HEK293T (cell line): ENCODE measurements around the gene SEMA6A.

ENCODE experiments used
- CTCF ChIA-PET: fragments of 350-600 bp; formaldehyde crosslinking; extraction: SDS; loops from one replicate; lab custom pipeline; 2021; ENCODE audit warnings: antibody characterized with exemption, inconsistent platforms; lab: Yijun Ruan, JAX
- POLR2A ChIA-PET: fragments of 350-600 bp; formaldehyde crosslinking; extraction: SDS; loops from one replicate; lab custom pipeline; 2020; ENCODE audit warnings: antibody characterized with exemption, inconsistent platforms; lab: Yijun Ruan, JAX
- DNase-seq: peaks from one replicate; pipeline ENCODE4 v3.0.0; 2012; ENCODE audit warnings: mixed read lengths; ENCODE audit errors: extremely low spot score
- ARNT ChIP-seq: fragments of 450-650 bp; IDR thresholded peaks from 2 replicates; pipeline ENCODE4 v1.6.1; 2017; ENCODE audit warnings: mild to moderate bottlenecking
- BHLHE40 ChIP-seq: fragments of 450-650 bp; IDR thresholded peaks from 2 replicates; pipeline ENCODE4 v1.6.1; 2016; ENCODE audit warnings: mild to moderate bottlenecking, moderate library complexity, borderline replicate concordance
- CTBP1 ChIP-seq: fragments of 450-650 bp; IDR thresholded peaks from 2 replicates; pipeline ENCODE4 v1.6.1; 2016; ENCODE audit warnings: borderline replicate concordance
- ELF4 ChIP-seq: fragments of 450-650 bp; IDR thresholded peaks from 2 replicates; pipeline ENCODE4 v1.6.1; 2017; ENCODE audit warnings: antibody characterized with exemption
- FOXA1 ChIP-seq: fragments of 450-650 bp; IDR thresholded peaks from 2 replicates; pipeline ENCODE4 v1.6.1; 2016; ENCODE audit warnings: mild to moderate bottlenecking
- FOXK2 ChIP-seq: fragments of 450-650 bp; IDR thresholded peaks from 2 replicates; pipeline ENCODE4 v1.6.1; 2016; ENCODE audit warnings: mild to moderate bottlenecking
- FOXM1 ChIP-seq: fragments of 450-650 bp; IDR thresholded peaks from 2 replicates; pipeline ENCODE4 v1.6.1; 2017; ENCODE audit warnings: mild to moderate bottlenecking, borderline replicate concordance
- HDGF ChIP-seq: fragments of 450-650 bp; IDR thresholded peaks from 2 replicates; pipeline ENCODE4 v1.6.1; 2017; ENCODE audit warnings: antibody characterized with exemption, borderline replicate concordance
- L3MBTL2 ChIP-seq: fragments of 450-650 bp; conservative IDR thresholded peaks from 2 replicates; pipeline ENCODE4 v1.6.1; 2016; ENCODE audit warnings: mild to moderate bottlenecking
- LEF1 ChIP-seq: fragments of 450-650 bp; IDR thresholded peaks from 2 replicates; pipeline ENCODE4 v1.6.1; 2017; ENCODE audit warnings: mild to moderate bottlenecking, borderline replicate concordance
- NFRKB ChIP-seq: fragments of 450-650 bp; IDR thresholded peaks from 2 replicates; pipeline ENCODE4 v1.6.1; 2016; ENCODE audit warnings: mild to moderate bottlenecking, moderate library complexity
- PKNOX1 ChIP-seq: fragments of 450-650 bp; IDR thresholded peaks from 2 replicates; pipeline ENCODE4 v1.6.1; 2016
- SP1 ChIP-seq: fragments of 450-650 bp; IDR thresholded peaks from 2 replicates; pipeline ENCODE4 v1.6.1; 2017
- SUZ12 ChIP-seq: fragments of 450-650 bp; IDR thresholded peaks from 2 replicates; pipeline ENCODE4 v1.6.1; 2016; ENCODE audit warnings: mild to moderate bottlenecking
- TARDBP ChIP-seq: fragments of 450-650 bp; IDR thresholded peaks from 2 replicates; pipeline ENCODE4 v1.6.1; 2016
- ZNF384 ChIP-seq: fragments of 450-650 bp; IDR thresholded peaks from 2 replicates; pipeline ENCODE4 v1.6.1; 2016

Gene SEMA6A

GRCh38 chr5:116467465-116467843 is 107.2 kb downstream of the SEMA6A start:
- POLR2A ChIA-PET, result no interaction called here
- no peak for DNase-seq
- CTCF ChIA-PET, result no interaction called here
- no peak for TF ChIP-seq NFRKB
- TF ChIP-seq SP1, result no peak
- TF ChIP-seq FOXM1, result no peak
- TF ChIP-seq BHLHE40, result no peak
- no peak for TF ChIP-seq ARNT
- TF ChIP-seq TARDBP, result no peak
- TF ChIP-seq PKNOX1, result no peak
- no peak for TF ChIP-seq ELF4
- TF ChIP-seq FOXA1, result no peak
- no peak for TF ChIP-seq ZNF384
- TF ChIP-seq FOXK2, result no peak

GRCh38 chr5:116466727-116467464 is 107.7 kb downstream of the SEMA6A start:
- no peak for DNase-seq
- ChIA-PET CTCF (no interaction called here), POLR2A (no interaction called here)
- TF ChIP-seq LEF1, result no peak
- TF ChIP-seq HDGF, result no peak
- no peak for TF ChIP-seq L3MBTL2
- TF ChIP-seq SUZ12, result no peak
- no peak for TF ChIP-seq ZNF384
- no peak for TF ChIP-seq FOXM1
- TF ChIP-seq CTBP1, result no peak
- no peak for TF ChIP-seq PKNOX1
- TF ChIP-seq TARDBP, result no peak
- TF ChIP-seq SP1, result no peak
- no peak for TF ChIP-seq NFRKB
- TF ChIP-seq ELF4, result no peak
- TF ChIP-seq FOXA1, result no peak
- no peak for TF ChIP-seq FOXK2
- TF ChIP-seq BHLHE40, result no peak
- TF ChIP-seq ARNT, result no peak

- no peak for TF ChIP-seq CTBP1
- no peak for TF ChIP-seq FOXA1
- TF ChIP-seq L3MBTL2, result no peak
- no peak for TF ChIP-seq FOXK2
- TF ChIP-seq SP1, result no peak
- TF ChIP-seq LEF1, result no peak
- TF ChIP-seq ELF4, result no peak
- no peak for TF ChIP-seq BHLHE40
- TF ChIP-seq FOXM1, result no peak
- no peak for TF ChIP-seq TARDBP
- TF ChIP-seq PKNOX1, result no peak
- no peak for TF ChIP-seq ZNF384
- no peak for TF ChIP-seq HDGF
- no peak for TF ChIP-seq SUZ12
- TF ChIP-seq ARNT, result no peak
- TF ChIP-seq NFRKB, result no peak
- ChIA-PET POLR2A (no interaction called here), CTCF (no interaction called here)
- no peak for DNase-seq
These were observed 109.2 kb downstream of the SEMA6A start for GRCh38 chr5:116465411-116465810.

GRCh38 chr5:116464144-116464708 is 110.4 kb downstream of the SEMA6A start:
- no peak for TF ChIP-seq ELF4
- TF ChIP-seq CTBP1, result no peak
- no peak for TF ChIP-seq FOXM1
- TF ChIP-seq HDGF, result no peak
- TF ChIP-seq NFRKB, result no peak
- TF ChIP-seq LEF1, result no peak
- no peak for TF ChIP-seq TARDBP
- TF ChIP-seq SUZ12, result no peak
- TF ChIP-seq L3MBTL2, result no peak
- TF ChIP-seq FOXK2, result no peak
- TF ChIP-seq ZNF384, result no peak
- POLR2A ChIA-PET, result no interaction called here

GRCh38 chr5:116462500-116462899 is 112.1 kb downstream of the SEMA6A start:
- ChIA-PET POLR2A (no interaction called here), CTCF (no interaction called here)
- TF ChIP-seq SUZ12 (no peak), LEF1 (no peak), BHLHE40 (no peak)
- DNase-seq, result no peak

More at GRCh38 chr5:116464144-116464708, 110.4 kb downstream of the SEMA6A start:
- CTCF ChIA-PET, result no interaction called here
- no peak for DNase-seq

GRCh38 chr5:116459301-116459700 is 115.3 kb downstream of the SEMA6A start:
- no peak for DNase-seq
- ChIA-PET CTCF (no interaction called here), POLR2A (no interaction called here)
- no peak for TF ChIP-seq BHLHE40
- TF ChIP-seq HDGF, result no peak
- no peak for TF ChIP-seq FOXA1
- no peak for TF ChIP-seq L3MBTL2
- TF ChIP-seq PKNOX1, result no peak
- TF ChIP-seq NFRKB, result no peak
- no peak for TF ChIP-seq ELF4
- no peak for TF ChIP-seq SUZ12
- TF ChIP-seq TARDBP, result no peak
- TF ChIP-seq FOXM1, result no peak
- TF ChIP-seq ARNT, result no peak
- TF ChIP-seq LEF1, result no peak
- TF ChIP-seq FOXK2, result no peak
- TF ChIP-seq CTBP1, result no peak
- TF ChIP-seq ZNF384, result no peak
- TF ChIP-seq SP1, result no peak
